Cardiac muscle cell (in vitro differentiated cells and primary cell): ENCODE measurements around the gene WDFY2. TPM values are rescaled to one million over a fixed set of nuclear protein-coding genes. Genes with fewer than 3 reads are reported as not detected.
"Not testable (repeated sequence)": the region's sequence is repeated elsewhere in the genome, so short reads cannot be mapped to it uniquely, and the experiment has no call there.

Experiments used
- DNase-seq, 2 donors: peaks; one replicate each; pipeline versions ENCODE4 v3.0.0 to v3.0.0-alpha.2; 2010 to 2017; ENCODE audit warnings: low read depth in 1 of 2, low spot score in 1 of 2
- H3K27ac ChIP-seq: fragments of 200-600 bp; sonication (generic); 2 replicates; pipeline ENCODE4 v1.5.1; 2016
- H3K27me3 ChIP-seq: fragments of 200-600 bp; sonication (generic); 2 replicates; pipeline ENCODE4 v1.6.0; 2016; ENCODE audit warnings: control low read depth
- H3K36me3 ChIP-seq: fragments of 200-600 bp; sonication (generic); 2 replicates; pipeline ENCODE4 v1.5.1; 2016; ENCODE audit warnings: control low read depth
- H3K4me1 ChIP-seq: fragments of 200-600 bp; sonication (generic); 2 replicates; pipeline ENCODE4 v1.8.1; 2017; ENCODE audit warnings: low read depth, mild to moderate bottlenecking, mixed run types
- H3K4me3 ChIP-seq: fragments of 200-600 bp; sonication (generic); 2 replicates; pipeline ENCODE4 v1.5.1; 2016; ENCODE audit warnings: mild to moderate bottlenecking
- H3K9me3 ChIP-seq: fragments of 200-600 bp; sonication (generic); 2 replicates; pipeline ENCODE4 v1.5.1; 2017; ENCODE audit warnings: low read depth, mild to moderate bottlenecking, control low read depth
- CTCF ChIP-seq: IDR thresholded peaks from 2 replicates; pipeline ENCODE4 v1.5.1; 2012; ENCODE audit warnings: low read depth, mild to moderate bottlenecking, low read length
- polyA plus RNA-seq: library from polyadenylated mRNA; unstranded; fragments of >200 nt; fragmentation: Nextera tagmentation; extraction: Ambion mirVana; gene quantifications from 2 replicates; pipeline ENCODE4 v1.2.1, GENCODE V29; 2016
- total RNA-seq: library from RNA; depleted of rRNA; stranded (reverse); fragments of >200 nt; gene quantifications from 2 replicates; pipeline ENCODE4 v1.2.3, GENCODE V29; 2016

WDFY2 gene
- total and polyA plus RNA-seq, 2 experiments from 2014 or later: 9.1 to 20.4 TPM

- no peak overlapping the region for H3K4me3 ChIP-seq
- H3K9me3 ChIP-seq: no peaks in the 10 kb centered on the region
- DNase-seq: no peak
- peaks cover 33% of the 10 kb centered on the region for H3K4me1 ChIP-seq
- no peak overlapping the region for H3K27ac ChIP-seq
- no peaks in the 10 kb centered on the region for H3K27me3 ChIP-seq
- no peaks in the 10 kb centered on the region for H3K36me3 ChIP-seq
- TF ChIP-seq CTCF: no peak
Measured at GRCh38 chr13:51636349-51636890, 52.2 kb downstream of the WDFY2 start.

DNA sequence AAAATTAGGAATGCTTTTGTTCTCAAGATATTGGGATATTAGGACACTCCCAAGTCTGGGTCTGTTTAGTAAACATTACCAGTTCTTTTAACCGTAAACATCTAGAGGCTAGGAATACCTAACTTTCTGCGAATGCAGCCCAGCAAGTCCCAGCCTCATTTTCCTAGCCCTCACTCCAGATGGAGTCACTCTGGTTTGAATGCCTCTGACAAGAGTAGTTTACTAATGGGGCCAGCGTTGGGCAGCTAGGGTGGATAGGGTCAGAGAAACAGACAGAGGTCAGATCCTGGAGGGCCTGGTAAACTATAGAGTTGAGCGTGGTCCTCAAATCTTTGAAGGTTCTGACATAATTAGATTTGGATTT lies 53.6 kb downstream of the WDFY2 start:
- Histone ChIP-seq H3K4me3 (no peak overlapping the region), H3K27ac (no peak overlapping the region), H3K9me3 (no peaks in the 10 kb centered on the region), H3K27me3 (no peaks in the 10 kb centered on the region), H3K4me1 (peaks cover 25% of the 10 kb centered on the region), H3K36me3 (no peaks in the 10 kb centered on the region)
- DNase-seq: no peak
- TF ChIP-seq CTCF: no peak

DNA sequence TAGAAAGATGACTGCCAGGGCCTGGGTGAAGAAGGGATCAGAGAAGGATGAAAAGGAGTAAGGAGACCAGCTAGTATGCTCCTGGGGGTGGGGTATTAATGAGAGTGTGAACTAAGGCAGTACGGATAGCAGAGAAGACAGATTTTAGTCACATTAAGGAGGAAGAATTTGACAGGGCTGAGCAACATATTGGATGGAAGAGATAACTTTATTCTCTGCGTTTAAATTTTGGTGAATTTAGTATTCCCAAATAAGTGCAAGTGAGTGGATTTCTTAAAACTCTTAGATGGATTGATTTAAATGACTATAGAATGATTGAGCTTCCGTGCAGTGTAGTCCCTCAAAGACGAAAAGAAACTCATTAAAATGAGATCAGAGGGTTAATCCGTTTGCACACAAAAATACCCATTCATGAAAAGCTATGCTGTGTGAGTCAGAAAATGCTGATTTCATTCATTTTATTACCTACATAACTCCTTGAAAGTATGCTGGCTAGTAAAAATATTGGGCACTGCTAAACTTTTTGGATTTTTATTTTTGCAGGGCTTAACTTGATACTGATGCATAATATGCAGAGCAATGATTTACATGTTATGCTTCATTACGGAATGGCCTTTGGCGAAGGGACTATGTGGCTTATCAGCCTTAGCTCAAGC lies 54.1 kb downstream of the WDFY2 start:
- Histone ChIP-seq H3K4me3 (no peak overlapping the region), H3K4me1 (peaks cover 21% of the 10 kb centered on the region), H3K27ac (no peak overlapping the region)

GRCh38 chr13:51639171-51639570 lies 54.9 kb downstream of the WDFY2 start:
- H3K4me1 ChIP-seq: peaks cover 23% of the 10 kb centered on the region
- H3K27ac ChIP-seq: no peak overlapping the region
- no peaks in the 10 kb centered on the region for H3K9me3 ChIP-seq
- no peak for DNase-seq
- TF ChIP-seq CTCF: no peak
- H3K36me3 ChIP-seq: no peaks in the 10 kb centered on the region
- no peak overlapping the region for H3K4me3 ChIP-seq
- H3K27me3 ChIP-seq: no peaks in the 10 kb centered on the region

More for the DNA sequence above, 54.1 kb downstream of the WDFY2 start:
- Histone ChIP-seq H3K36me3 (no peaks in the 10 kb centered on the region), H3K9me3 (no peaks in the 10 kb centered on the region), H3K27me3 (no peaks in the 10 kb centered on the region)
- DNase-seq: peak in 1 of 2 donors; percentile 27
- no peak for TF ChIP-seq CTCF

GRCh38 chr13:51640696-51641095 lies 56.4 kb downstream of the WDFY2 start:
- not testable (repeated sequence) for H3K27ac ChIP-seq, H3K36me3 ChIP-seq
- H3K4me1 ChIP-seq: peaks cover 33% of the 10 kb centered on the region

DNA sequence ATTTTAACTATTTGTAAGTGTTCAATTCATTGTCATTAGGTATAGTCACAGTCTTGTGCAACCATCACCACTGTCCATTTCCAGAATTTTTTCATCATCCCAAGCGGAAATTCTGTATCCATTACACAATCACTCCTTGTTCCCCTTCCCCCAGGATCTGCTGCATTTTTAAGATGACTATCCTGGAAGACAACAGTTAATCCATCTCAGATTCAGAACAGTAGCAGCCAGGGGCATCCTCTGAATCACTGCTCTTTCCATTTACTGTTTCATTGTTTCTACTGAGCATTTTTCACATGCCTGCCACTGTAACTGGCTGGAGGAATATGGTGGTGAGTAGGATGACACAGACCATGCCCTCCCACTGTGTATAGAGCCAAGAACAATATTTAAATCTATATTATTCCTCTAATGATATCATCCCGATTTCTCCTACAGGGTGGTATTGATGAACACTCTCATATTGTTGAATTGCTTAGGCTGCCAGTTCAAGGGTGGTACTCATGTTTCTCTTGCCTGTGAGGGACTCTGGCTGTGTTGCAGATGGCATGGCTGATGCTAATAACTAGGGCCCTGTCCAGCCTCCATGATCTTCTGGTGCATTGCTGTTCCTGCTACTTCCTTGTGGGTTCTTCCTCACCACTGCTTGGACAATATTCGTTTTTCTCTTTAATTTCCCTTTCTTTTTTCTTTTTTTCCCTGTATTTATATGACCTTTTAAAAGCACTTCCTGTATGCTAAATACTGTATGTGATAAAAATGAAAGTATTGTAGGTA lies 59.0 kb downstream of the WDFY2 start:
- Histone ChIP-seq H3K4me1 (peaks cover 15% of the 10 kb centered on the region), H3K4me3 (no peak overlapping the region), H3K27me3 (no peaks in the 10 kb centered on the region), H3K36me3 (no peaks in the 10 kb centered on the region), H3K27ac (no peak overlapping the region), H3K9me3 (no peaks in the 10 kb centered on the region)
- TF ChIP-seq CTCF: no peak
- peak in 1 of 2 donors; percentile 85 for DNase-seq

More at GRCh38 chr13:51640696-51641095, 56.4 kb downstream of the WDFY2 start:
- H3K27me3 ChIP-seq, H3K9me3 ChIP-seq, H3K4me3 ChIP-seq, DNase-seq: not testable (repeated sequence)
